GM20000 (cell line): ENCODE measurements around the gene ABCB1.

Source experiments
- DNase-seq: peaks from one replicate; pipeline ENCODE4 v3.0.0; 2012; ENCODE audit warnings: low spot score
- TF ChIP-seq, protein P1 (sequence below): IDR thresholded peaks from 2 replicates; pipeline ENCODE4 v1.5.1; 2012; ENCODE audit warnings: mild to moderate bottlenecking, control low read depth; ENCODE audit errors: extremely low read depth, missing control alignments

The ABCB1 gene

DNA sequence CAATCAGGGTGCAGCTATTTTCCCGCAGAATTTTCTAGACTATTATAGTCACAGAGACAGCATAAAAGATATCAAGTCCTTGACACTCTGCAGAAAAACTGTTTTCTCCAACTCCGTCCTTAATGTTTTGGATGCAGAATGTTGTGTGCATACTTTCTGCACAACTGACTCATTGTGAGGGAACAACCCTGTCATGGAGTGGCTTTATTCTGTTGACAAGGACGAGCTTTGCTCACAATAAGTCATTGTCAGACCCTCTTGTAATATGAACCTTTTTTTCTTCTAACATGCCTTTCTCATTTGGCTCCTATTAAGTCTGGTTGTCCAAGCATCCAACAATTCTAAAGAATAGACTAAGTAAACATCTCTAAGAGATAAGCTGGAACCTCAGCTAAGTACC, 142.5 kb downstream of the ABCB1 start:
- TF ChIP-seq, protein P1, sequence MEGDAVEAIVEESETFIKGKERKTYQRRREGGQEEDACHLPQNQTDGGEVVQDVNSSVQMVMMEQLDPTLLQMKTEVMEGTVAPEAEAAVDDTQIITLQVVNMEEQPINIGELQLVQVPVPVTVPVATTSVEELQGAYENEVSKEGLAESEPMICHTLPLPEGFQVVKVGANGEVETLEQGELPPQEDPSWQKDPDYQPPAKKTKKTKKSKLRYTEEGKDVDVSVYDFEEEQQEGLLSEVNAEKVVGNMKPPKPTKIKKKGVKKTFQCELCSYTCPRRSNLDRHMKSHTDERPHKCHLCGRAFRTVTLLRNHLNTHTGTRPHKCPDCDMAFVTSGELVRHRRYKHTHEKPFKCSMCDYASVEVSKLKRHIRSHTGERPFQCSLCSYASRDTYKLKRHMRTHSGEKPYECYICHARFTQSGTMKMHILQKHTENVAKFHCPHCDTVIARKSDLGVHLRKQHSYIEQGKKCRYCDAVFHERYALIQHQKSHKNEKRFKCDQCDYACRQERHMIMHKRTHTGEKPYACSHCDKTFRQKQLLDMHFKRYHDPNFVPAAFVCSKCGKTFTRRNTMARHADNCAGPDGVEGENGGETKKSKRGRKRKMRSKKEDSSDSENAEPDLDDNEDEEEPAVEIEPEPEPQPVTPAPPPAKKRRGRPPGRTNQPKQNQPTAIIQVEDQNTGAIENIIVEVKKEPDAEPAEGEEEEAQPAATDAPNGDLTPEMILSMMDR = no peak
- DNase-seq = no peak

DNA sequence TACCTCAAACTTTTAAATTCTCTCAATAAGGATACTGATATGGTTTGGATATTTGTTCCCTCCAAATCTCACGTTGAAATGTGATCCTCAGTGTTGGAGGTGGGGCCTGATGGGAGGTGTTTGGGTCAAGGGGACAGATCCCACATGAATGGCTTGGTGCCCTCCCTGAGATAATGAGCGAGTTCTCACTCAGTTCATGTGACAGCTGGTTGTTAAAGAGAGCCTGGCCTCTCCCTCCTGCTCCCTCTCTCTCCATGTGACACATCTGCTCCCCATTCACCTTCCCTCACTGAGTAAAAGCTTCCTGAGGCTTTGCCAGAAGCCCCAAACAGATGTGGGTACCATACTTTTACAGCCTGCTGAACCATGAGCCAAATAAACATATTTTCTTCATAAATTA, 144.4 kb downstream of the ABCB1 start:
- TF ChIP-seq, protein P1 = no peak
- no peak for DNase-seq
